ENCODE results near the gene PCDHGC3.

PCDHGC3 gene

GRCh38 chr5:141489841-141490240, 14.1 kb downstream of the PCDHGC3 start:
- CTCF ChIA-PET, result interaction anchor here (0.9 to 1.4 kb wide), 2 partner anchors 24 to 69 kb away, joined by 3 to 6 read pairs; partner anchors contain the start of gene PCDHGA11
- Histone ChIP-seq H3K27ac (ENCODE audit: extremely low read depth, low read depth, low read length) (no peak overlapping the region), H3K9me3 (ENCODE audit: control insufficient read depth, insufficient read depth, low read depth, low read length) (no peaks in the 10 kb centered on the region), H3K36me3 (ENCODE audit: control insufficient read depth in 2 of 2, insufficient read depth in 1 of 2, low read length in 2 of 2) (no peaks in the 10 kb centered on the region), H3K4me3 (ENCODE audit: low read depth, low read length) (no peak overlapping the region), H3K4me1 (ENCODE audit: control insufficient read depth, insufficient read depth, low read length) (no peaks in the 10 kb centered on the region)
- POLR2A ChIA-PET, result interaction anchor here (0.8 to 1.7 kb wide), 2 partner anchors 9 to 13 kb away, joined by 3 read pairs; no protein-coding TSS in a partner anchor
- TF ChIP-seq ZNF10 (tag by site-specific recombination; IDR thresholded peaks at IDR 0.05), result no peak
- TF ChIP-seq KLF1 (tag by site-specific recombination; IDR thresholded peaks at IDR 0.05), result no peak

GRCh38 chr5:141490271-141490670, 14.5 kb downstream of the PCDHGC3 start:
- H3K27ac ChIP-seq (ENCODE audit: extremely low read depth, low read depth, low read length), result no peak overlapping the region
- POLR2A ChIA-PET, result no interaction called here
- no peaks in the 10 kb centered on the region for H3K36me3 ChIP-seq (ENCODE audit: control insufficient read depth in 2 of 2, insufficient read depth in 1 of 2, low read length in 2 of 2)

GRCh38 chr5:141490771-141491170, 15.0 kb downstream of the PCDHGC3 start:
- Histone ChIP-seq H3K4me3 (ENCODE audit: low read depth, low read length) (no peak overlapping the region), H3K9me3 (ENCODE audit: control insufficient read depth, insufficient read depth, low read depth, low read length) (no peaks in the 10 kb centered on the region), H3K4me1 (ENCODE audit: control insufficient read depth, insufficient read depth, low read length) (no peaks in the 10 kb centered on the region), H3K27ac (ENCODE audit: extremely low read depth, low read depth, low read length) (no peak overlapping the region), H3K36me3 (ENCODE audit: control insufficient read depth in 2 of 2, insufficient read depth in 1 of 2, low read length in 2 of 2) (no peaks in the 10 kb centered on the region)
- CTCF ChIA-PET, result no interaction called here
- POLR2A ChIA-PET, result no interaction called here
- no peak for TF ChIP-seq PRDM2 (tag by site-specific recombination; IDR thresholded peaks at IDR 0.05; ENCODE audit: borderline replicate concordance)
- no peak for TF ChIP-seq BCL11B (tag by site-specific recombination; IDR thresholded peaks at IDR 0.05; ENCODE audit: low read depth)
- TF ChIP-seq ZSCAN5A (tag by site-specific recombination; IDR thresholded peaks at IDR 0.05), result no peak
- TF ChIP-seq ZNF830 (tag by site-specific recombination; IDR thresholded peaks at IDR 0.05; ENCODE audit: low read depth), result no peak

More at GRCh38 chr5:141490271-141490670, 14.5 kb downstream of the PCDHGC3 start:
- no peaks in the 10 kb centered on the region for H3K4me1 ChIP-seq (ENCODE audit: control insufficient read depth, insufficient read depth, low read length)
- TF ChIP-seq REST (tag by site-specific recombination; IDR thresholded peaks at IDR 0.05), result no peak
- TF ChIP-seq ZNF157 (tag by site-specific recombination; IDR thresholded peaks at IDR 0.05), result no peak
- TF ChIP-seq SCRT2 (tag by site-specific recombination; IDR thresholded peaks at IDR 0.05), result no peak
- TF ChIP-seq ZNF776 (tag by site-specific recombination; IDR thresholded peaks at IDR 0.05; ENCODE audit: borderline replicate concordance), result no peak
- no peak for TF ChIP-seq ZNF791 (tag by site-specific recombination; IDR thresholded peaks at IDR 0.05)
- no peak for TF ChIP-seq ZNF138 (tag by site-specific recombination; IDR thresholded peaks at IDR 0.05; ENCODE audit: borderline replicate concordance)
- TF ChIP-seq HOXC10 (CRISPR knock-in tag; IDR thresholded peaks at IDR 0.05), result no peak
- no peak for TF ChIP-seq INSM2 (tag by site-specific recombination; IDR thresholded peaks at IDR 0.05)
- no peak for TF ChIP-seq ZNF214 (tag by site-specific recombination; IDR thresholded peaks at IDR 0.05; ENCODE audit: borderline replicate concordance)
- TF ChIP-seq ZNF501 (tag by site-specific recombination; IDR thresholded peaks at IDR 0.05), result no peak
- no peak for TF ChIP-seq MEIS1 (CRISPR knock-in tag; IDR thresholded peaks at IDR 0.05; ENCODE audit: borderline replicate concordance)
- no peak for TF ChIP-seq ZFP69B (tag by site-specific recombination; IDR thresholded peaks at IDR 0.05)
- TF ChIP-seq ZNF596 (tag by site-specific recombination; IDR thresholded peaks at IDR 0.05), result no peak
- no peak for TF ChIP-seq ZNF155 (tag by site-specific recombination; IDR thresholded peaks at IDR 0.05)
- CTCF ChIA-PET, result no interaction called here
- H3K4me3 ChIP-seq (ENCODE audit: low read depth, low read length), result no peak overlapping the region
- H3K9me3 ChIP-seq (ENCODE audit: control insufficient read depth, insufficient read depth, low read depth, low read length), result no peaks in the 10 kb centered on the region

Measured in HEK293 (cell line).